GM19043 (cell line): ENCODE results near the gene PATE2.

Source experiments
- ATAC-seq: cut with Tn5 transposase; IDR thresholded peaks from one replicate; pipeline ENCODE4 v1.9.1; 2021; ENCODE audit warnings: low read depth; ENCODE audit not compliant: unreplicated experiment

Gene PATE2

DNA sequence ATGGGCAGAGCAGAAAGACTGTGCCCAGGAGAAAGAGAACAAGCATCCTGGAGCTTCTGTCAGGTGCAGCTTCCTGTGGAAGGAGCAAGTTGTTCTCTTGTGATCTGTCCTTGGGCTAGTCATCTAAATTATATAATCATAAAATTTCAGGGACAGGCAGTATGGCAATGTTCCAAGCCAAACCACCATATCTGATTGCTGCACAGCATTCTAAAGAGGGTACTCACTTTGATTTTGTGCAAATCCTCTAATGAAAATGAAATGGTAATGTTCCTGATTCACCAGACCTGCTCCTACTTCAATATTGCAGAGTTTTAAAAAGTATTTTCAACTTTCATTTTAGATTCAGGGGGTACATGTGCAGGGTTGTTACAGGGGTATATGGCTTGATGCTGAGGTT, at the start of gene PATE2:
PATE2 (minus strand) TSS at position 101 of the 400 bp plus-strand sequence; CDS start at position 46, 55 bp downstream.
- no peak for ATAC-seq

GRCh38 chr11:125807909-125808308, 29.3 kb upstream of the PATE2 start:
- no peak for ATAC-seq

GRCh38 chr11:125802387-125802786, 23.8 kb upstream of the PATE2 start:
- no peak for ATAC-seq

- no peak for ATAC-seq
These were observed 21.2 kb upstream of the PATE2 start for GRCh38 chr11:125799808-125800207.

- ATAC-seq = no peak
These were observed 19.0 kb upstream of the PATE2 start for GRCh38 chr11:125797641-125798040.

- ATAC-seq = no peak
These were observed 12.2 kb upstream of the PATE2 start for GRCh38 chr11:125790825-125791224.

GRCh38 chr11:125787827-125788226, 9.2 kb upstream of the PATE2 start, which contains the start of gene PATE3:
PATE3 (plus strand) TSS chr11:125788127; CDS start chr11:125788152, 25 bp downstream.
- no peak for ATAC-seq

GRCh38 chr11:125784678-125785077, 6.0 kb upstream of the PATE2 start:
- ATAC-seq = no peak

DNA sequence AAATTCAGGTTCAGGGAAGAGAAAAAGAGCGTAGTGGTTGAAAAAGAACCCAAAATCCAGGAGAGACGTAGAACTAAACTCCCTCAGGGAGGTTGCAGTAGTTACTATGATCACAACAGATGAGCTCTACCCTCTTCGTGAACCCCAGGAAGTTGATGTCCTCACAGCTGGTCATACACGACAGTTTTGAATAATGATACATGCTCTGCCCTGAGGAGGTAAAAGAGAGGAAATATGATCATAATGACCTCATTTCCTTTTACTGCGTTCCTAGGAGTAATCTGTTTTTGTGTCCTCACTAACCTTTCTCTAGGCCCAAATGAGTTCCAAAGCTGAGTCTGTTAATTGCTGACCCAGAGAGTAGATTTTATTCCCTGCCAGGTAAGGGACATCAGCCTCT, 1.3 kb downstream of the PATE2 start:
- ATAC-seq = no peak

DNA sequence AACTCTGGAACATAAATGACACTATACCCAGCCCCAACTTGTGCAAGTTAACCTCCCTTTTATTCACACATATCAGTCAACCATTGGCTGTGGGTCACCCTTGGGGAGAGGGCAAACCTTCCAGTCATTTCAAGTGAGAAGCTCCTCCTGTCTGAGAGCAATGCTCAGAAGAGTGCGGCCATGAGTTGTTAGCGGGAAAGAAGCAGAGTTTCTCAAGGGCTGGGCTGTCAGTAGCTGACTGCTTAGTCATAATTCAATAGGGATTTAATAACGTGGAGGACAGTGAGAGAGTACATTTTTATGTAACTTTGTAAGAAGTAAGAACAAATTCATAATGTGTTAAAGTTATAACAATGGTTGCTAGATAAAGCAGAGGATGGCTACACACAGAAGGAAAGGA, 5.1 kb downstream of the PATE2 start:
- ATAC-seq = no peak

DNA sequence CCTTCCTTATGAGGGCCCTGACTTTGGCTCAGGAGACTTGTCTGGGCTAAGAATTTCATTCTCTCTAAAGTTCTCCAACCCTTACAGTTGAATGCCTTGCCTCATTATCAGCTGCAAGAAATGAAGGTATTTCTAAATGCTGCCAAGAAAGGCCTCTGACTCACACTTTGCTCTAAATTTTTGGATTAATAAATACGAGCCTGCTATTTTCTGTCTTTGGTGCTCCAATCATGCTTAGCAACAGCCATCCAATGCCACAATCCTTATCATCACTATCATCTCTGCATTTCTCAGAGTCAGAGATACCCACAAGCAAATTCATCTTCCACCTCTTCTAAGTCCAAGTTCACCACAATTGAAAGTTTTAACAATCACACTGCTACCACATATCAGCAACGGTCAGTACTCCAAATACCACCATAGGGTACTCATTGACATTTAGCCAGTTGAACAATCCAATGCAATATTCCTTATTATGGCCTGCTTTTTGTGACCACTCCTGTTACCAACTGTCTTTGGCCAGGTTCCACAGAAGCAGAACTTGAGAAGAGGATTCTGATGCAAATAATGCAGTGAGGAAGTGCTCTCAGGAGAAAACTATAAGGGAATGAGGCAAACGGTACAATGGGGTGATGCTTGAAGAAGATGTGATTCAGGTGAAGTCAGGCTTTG, 5.7 kb downstream of the PATE2 start:
- no peak for ATAC-seq

DNA sequence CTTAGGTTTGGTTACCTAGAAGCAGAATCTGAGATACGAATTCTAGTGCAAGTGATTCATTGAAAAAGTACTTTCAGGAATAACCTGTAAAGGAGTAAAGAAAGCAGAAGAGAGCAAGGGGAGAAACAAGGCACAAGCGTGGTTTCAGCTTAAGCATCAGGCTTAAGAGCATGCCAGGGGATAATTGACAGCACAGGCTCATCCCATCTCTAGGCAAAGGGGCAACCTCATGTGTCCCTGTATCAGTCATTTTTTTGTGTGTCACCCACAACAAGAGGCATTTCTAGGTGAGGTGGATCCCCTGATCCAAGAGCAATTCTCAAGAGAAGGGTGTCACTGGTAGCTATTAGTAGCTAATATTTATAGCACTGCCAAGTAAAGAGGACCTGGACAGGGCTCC, 8.0 kb downstream of the PATE2 start:
- no peak for ATAC-seq

GRCh38 chr11:125768336-125769046, 10.1 kb downstream of the PATE2 start:
- no peak for ATAC-seq

- ATAC-seq = no peak
These were observed 12.4 kb downstream of the PATE2 start for GRCh38 chr11:125766251-125766650.

- no peak for ATAC-seq
These were observed 15.1 kb downstream of the PATE2 start for GRCh38 chr11:125763483-125763882.

GRCh38 chr11:125762445-125762844, 16.2 kb downstream of the PATE2 start:
- ATAC-seq = no peak

- no peak for ATAC-seq
These were observed 22.6 kb downstream of the PATE2 start for GRCh38 chr11:125756050-125756449.

DNA sequence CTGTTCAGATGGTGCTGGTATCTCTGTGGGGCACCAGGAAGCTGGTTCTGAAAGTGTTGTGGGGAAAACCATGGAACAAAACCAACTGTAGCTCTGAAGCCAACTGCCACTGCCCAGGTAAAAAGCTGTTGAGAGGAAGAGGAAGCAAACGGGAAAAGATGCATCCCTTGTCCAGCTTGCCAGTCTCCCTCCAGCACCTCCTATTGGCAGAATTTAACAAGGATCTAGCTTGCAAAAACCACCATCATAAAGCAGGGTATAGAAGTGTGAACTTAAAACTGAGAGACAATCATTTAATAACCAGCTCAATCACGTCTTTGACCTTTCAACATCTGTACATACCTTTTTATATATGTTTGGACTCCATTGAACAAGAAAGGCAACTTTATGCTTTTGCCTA, 28.0 kb downstream of the PATE2 start:
- ATAC-seq = no peak

DNA sequence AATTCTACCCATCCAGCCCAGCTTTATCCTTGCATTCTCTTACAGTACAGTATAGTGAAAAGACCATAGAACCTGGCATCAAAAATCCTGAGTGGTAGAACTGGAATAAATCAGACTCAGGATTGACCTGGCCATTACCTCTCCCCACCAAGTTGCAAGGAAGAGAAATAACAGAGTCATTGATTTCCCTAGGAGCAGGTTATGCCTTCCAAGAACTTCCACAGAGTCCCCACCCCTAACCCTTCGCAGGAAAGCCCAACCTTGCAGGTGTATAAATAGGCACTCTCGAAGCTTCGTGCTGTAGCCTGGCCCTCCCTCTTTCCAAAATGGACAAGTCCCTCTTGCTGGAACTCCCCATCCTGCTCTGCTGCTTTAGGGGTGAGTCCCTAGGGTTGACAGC, 32.6 kb downstream of the PATE2 start, which contains the start of gene PATE1:
PATE1 (plus strand) TSS at position 301 of the 400 bp plus-strand sequence; CDS start at position 327, 26 bp downstream.
- no peak for ATAC-seq

- no peak for ATAC-seq
These were observed 34.9 kb downstream of the PATE2 start for GRCh38 chr11:125743681-125744080.

- ATAC-seq = no peak
These were observed 38.0 kb downstream of the PATE2 start for GRCh38 chr11:125740617-125741016.

- ATAC-seq = no peak
These were observed 49.7 kb downstream of the PATE2 start for GRCh38 chr11:125728969-125729368.
